Measurements from ENCODE around the gene ANKRD13A. TPM values are rescaled to one million over a fixed set of nuclear protein-coding genes. Genes with fewer than 3 reads are reported as not detected.

Gene ANKRD13A
- polyA plus RNA-seq, 1 of the 3 experiments (the other 2 are of a cell fraction): 42.8 TPM

GRCh38 chr12:109988903-109989302 lies 10.3 kb upstream of the ANKRD13A start:
- DNase-seq: no peak

DNA sequence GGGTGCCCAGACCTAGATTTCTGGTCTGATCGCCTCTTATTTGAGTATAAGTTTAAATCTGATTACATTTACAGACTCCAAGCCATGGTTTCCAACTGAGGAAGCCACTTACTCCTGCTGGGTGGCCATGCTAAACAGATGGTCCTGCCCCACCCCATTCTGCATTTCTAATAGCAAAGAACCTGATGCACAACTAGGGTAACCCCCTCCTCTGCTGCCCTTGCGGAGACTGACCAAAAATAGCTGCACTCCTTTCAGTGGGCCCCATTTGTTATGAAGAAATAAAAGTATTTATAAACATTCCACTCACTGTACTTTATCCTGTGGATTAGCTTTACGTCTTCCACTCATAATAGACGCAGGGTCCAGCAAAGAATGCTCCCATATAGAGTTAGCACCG lies 9.8 kb upstream of the ANKRD13A start:
- no peaks in the 10 kb centered on the region for H3K27me3 ChIP-seq (ENCODE audit: insufficient read depth)
- no peak overlapping the region for H3K4me2 ChIP-seq
- H3K9me3 ChIP-seq: no peaks in the 10 kb centered on the region
- H3K9ac ChIP-seq: no peak overlapping the region
- H3K27ac ChIP-seq (ENCODE audit: low read depth in 2 of 2, low read length in 1 of 2): no peak overlapping the region
- H2AFZ ChIP-seq (ENCODE audit: low read depth): no peak overlapping the region
- peaks cover 35 to 46% of the 10 kb centered on the region in 2 experiments for H3K36me3 ChIP-seq (replicated peaks in 1 of 2; ENCODE audit: control insufficient read depth in 1 of 2, insufficient read depth in 2 of 2, low read length in 1 of 2)
- 94% methylated on average over 5 of the region's 5 CpGs for WGBS (ENCODE audit: low lambda C conversion rate)
- H4K20me1 ChIP-seq (ENCODE audit: insufficient read depth): peaks cover 5% of the 10 kb centered on the region
- peaks cover 9 to 12% of the 10 kb centered on the region in 2 experiments; a peak in 3 of 4 replicates for H3K4me1 ChIP-seq (ENCODE audit: control insufficient read depth in 1 of 2, insufficient read depth in 2 of 2, low read depth in 1 of 2, low read length in 1 of 2)
- peaks cover 5% of the 10 kb centered on the region for H3F3A ChIP-seq (replicated peaks; ENCODE audit: insufficient read depth)
- TF ChIP-seq RFX5 (IDR thresholded peaks at IDR 0.05; ENCODE audit: low read length) (no peak), MXI1 (IDR thresholded peaks at IDR 0.05; ENCODE audit: low read depth, low read length) (no peak), RXRA (IDR thresholded peaks at IDR 0.05; ENCODE audit: borderline replicate concordance, low read depth) (no peak), IRF3 (IDR thresholded peaks at IDR 0.05; ENCODE audit: low read depth, low read length) (no peak), MAX (IDR thresholded peaks at IDR 0.05; ENCODE audit: low read depth) (no peak), SMC3 (IDR thresholded peaks at IDR 0.05; ENCODE audit: low read depth, low read length) (no peak), SIN3A (IDR thresholded peaks at IDR 0.05; ENCODE audit: borderline replicate concordance, low read depth, low read length) (no peak), FOXJ3 (CRISPR knock-in tag; IDR thresholded peaks at IDR 0.05) (no peak), TAF1 (IDR thresholded peaks at IDR 0.05; ENCODE audit: borderline replicate concordance, low read depth, low read length) (no peak)
- TF ChIP-seq, protein P1, sequence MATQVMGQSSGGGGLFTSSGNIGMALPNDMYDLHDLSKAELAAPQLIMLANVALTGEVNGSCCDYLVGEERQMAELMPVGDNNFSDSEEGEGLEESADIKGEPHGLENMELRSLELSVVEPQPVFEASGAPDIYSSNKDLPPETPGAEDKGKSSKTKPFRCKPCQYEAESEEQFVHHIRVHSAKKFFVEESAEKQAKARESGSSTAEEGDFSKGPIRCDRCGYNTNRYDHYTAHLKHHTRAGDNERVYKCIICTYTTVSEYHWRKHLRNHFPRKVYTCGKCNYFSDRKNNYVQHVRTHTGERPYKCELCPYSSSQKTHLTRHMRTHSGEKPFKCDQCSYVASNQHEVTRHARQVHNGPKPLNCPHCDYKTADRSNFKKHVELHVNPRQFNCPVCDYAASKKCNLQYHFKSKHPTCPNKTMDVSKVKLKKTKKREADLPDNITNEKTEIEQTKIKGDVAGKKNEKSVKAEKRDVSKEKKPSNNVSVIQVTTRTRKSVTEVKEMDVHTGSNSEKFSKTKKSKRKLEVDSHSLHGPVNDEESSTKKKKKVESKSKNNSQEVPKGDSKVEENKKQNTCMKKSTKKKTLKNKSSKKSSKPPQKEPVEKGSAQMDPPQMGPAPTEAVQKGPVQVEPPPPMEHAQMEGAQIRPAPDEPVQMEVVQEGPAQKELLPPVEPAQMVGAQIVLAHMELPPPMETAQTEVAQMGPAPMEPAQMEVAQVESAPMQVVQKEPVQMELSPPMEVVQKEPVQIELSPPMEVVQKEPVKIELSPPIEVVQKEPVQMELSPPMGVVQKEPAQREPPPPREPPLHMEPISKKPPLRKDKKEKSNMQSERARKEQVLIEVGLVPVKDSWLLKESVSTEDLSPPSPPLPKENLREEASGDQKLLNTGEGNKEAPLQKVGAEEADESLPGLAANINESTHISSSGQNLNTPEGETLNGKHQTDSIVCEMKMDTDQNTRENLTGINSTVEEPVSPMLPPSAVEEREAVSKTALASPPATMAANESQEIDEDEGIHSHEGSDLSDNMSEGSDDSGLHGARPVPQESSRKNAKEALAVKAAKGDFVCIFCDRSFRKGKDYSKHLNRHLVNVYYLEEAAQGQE (IDR thresholded peaks at IDR 0.05; ENCODE audit: low read depth, low read length): no peak
- H3K79me2 ChIP-seq (ENCODE audit: insufficient read depth): peaks cover 47% of the 10 kb centered on the region
- H3K4me3 ChIP-seq (ENCODE audit: low read depth in 2 of 2, low read length in 1 of 2): no peak overlapping the region
- POLR2A ChIA-PET: no interaction called here
- DNase-seq: no peak
- CTCF ChIA-PET: no interaction called here
- H3K9me2 ChIP-seq: no peaks in the 10 kb centered on the region

More at GRCh38 chr12:109988903-109989302, 10.3 kb upstream of the ANKRD13A start:
- Histone ChIP-seq H3F3A (replicated peaks; ENCODE audit: insufficient read depth) (peaks cover under 1% of the 10 kb centered on the region), H3K4me3 (ENCODE audit: low read depth in 2 of 2, low read length in 1 of 2) (no peak overlapping the region), H3K27ac (ENCODE audit: low read depth in 2 of 2, low read length in 1 of 2) (no peak overlapping the region), H3K36me3 (replicated peaks in 1 of 2; ENCODE audit: control insufficient read depth in 1 of 2, insufficient read depth in 2 of 2, low read length in 1 of 2) (peaks cover 35 to 46% of the 10 kb centered on the region in 2 experiments), H2AFZ (ENCODE audit: low read depth) (no peak overlapping the region), H3K79me2 (ENCODE audit: insufficient read depth) (peaks cover 42% of the 10 kb centered on the region), H3K27me3 (ENCODE audit: insufficient read depth) (no peaks in the 10 kb centered on the region), H3K4me1 (ENCODE audit: control insufficient read depth in 1 of 2, insufficient read depth in 2 of 2, low read depth in 1 of 2, low read length in 1 of 2) (peaks cover 4 to 7% of the 10 kb centered on the region in 2 experiments; a peak in 3 of 4 replicates), H4K20me1 (ENCODE audit: insufficient read depth) (peaks cover under 1% of the 10 kb centered on the region; the same call in 1 of the 2 replicates), H3K4me2 (no peak overlapping the region), H3K9me2 (no peaks in the 10 kb centered on the region), H3K9me3 (no peaks in the 10 kb centered on the region), H3K9ac (no peak overlapping the region)
- WGBS (ENCODE audit: low lambda C conversion rate): 92% methylated on average over 8 of the region's 8 CpGs
- ChIA-PET POLR2A (no interaction called here), CTCF (no interaction called here)
- TF ChIP-seq FOXJ3 (CRISPR knock-in tag; IDR thresholded peaks at IDR 0.05) (no peak), JUND (IDR thresholded peaks at IDR 0.05) (no peak), EZH2phosphoT487 (IDR thresholded peaks at IDR 0.05; ENCODE audit: borderline replicate concordance, low read depth) (no peak), RAD21 (IDR thresholded peaks at IDR 0.05; ENCODE audit: low read length) (no peak), FOXM1 (IDR thresholded peaks at IDR 0.05; ENCODE audit: low read depth) (no peak), USF2 (IDR thresholded peaks at IDR 0.05; ENCODE audit: borderline replicate concordance, low read depth, low read length) (no peak), SMC3 (IDR thresholded peaks at IDR 0.05; ENCODE audit: low read depth, low read length) (no peak), YY1 (IDR thresholded peaks at IDR 0.05; ENCODE audit: low read depth) (no peak), ELF1 (IDR thresholded peaks at IDR 0.05) (no peak), MAX (IDR thresholded peaks at IDR 0.05; ENCODE audit: low read depth) (no peak)

Measured in SK-N-SH (cell line).